Heart left ventricle (tissue), 13 donors: Measurements from ENCODE around the gene SMCO2.

Source experiments
- POLR2A ChIP-seq, 2 donors: fragments of 450-650 bp; IDR thresholded peaks; one replicate each; pipeline ENCODE4 v1.6.1; 2017; ENCODE audit warnings: antibody characterized with exemption in 2 of 2, mild to moderate bottlenecking in 2 of 2, moderate library complexity in 2 of 2
- TF ChIP-seq, protein P1 (sequence below), 12 donors: fragments of 200-600 bp; sonication (generic) in 4 of 12; IDR thresholded peaks; one replicate each; pipeline versions ENCODE4 v1.5.0 to v1.8.0; 2018 to 2022; ENCODE audit warnings: antibody characterized with exemption in 12 of 12, mild to moderate bottlenecking in 5 of 12
- donor health status: ischemic (EF 13 %, LVEDD 7.1; RV severe dilation, severe dysfunction).
- donor health status: DM: no; HTN: yes; CAD: no.
- donor health status: DM: no; HTN: no; CAD: no.
- donor health status: ischemic (EF 25% LVEDD 6.9; RV normal size, moderate dysfunction).
- donor health status: ischemic (EF 25% LVEDD 5.7; RV mildly dilated, moderate dysfunction).
- donor health status: ischemic (EF 35%, LVEDD 5.7; RV mildly dilated, moderate dysfunction).
- donor health status: nonischemic (EF 11% LVEDD 7.7; RV severe dilation, severe dysfunction).
- donor health status: DM: yes; HTN: yes; CAD: no.
- donor health status: PGD.
- donor health status: ischemic (EF 29% LVEDD 5.4; RV normal size, mild dysfunction).
- donor health status: nonischemic (EF 23%, LVEDD 6.1; RV moderate dilation, normal function).

DNA sequence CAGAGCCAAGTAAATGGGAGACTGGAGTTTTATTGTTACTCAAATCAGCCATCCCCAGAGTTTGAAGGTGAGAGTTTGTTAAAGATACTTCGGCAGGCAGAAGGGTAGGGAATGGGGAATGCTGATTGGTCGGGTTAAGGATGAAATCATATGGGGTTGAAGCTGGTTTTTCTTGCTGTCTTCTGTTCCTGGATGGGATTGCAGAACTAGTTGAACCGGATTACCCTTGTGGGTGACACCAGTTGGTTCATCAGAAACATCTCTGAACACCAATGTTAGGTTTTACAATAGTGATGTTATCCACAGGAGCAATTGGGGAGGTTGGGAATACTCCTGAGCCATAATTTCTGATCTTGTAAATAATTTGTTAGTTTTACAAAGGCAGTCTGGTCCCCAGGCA, 18.7 kb upstream of the SMCO2 start:
- TF ChIP-seq, protein P1, sequence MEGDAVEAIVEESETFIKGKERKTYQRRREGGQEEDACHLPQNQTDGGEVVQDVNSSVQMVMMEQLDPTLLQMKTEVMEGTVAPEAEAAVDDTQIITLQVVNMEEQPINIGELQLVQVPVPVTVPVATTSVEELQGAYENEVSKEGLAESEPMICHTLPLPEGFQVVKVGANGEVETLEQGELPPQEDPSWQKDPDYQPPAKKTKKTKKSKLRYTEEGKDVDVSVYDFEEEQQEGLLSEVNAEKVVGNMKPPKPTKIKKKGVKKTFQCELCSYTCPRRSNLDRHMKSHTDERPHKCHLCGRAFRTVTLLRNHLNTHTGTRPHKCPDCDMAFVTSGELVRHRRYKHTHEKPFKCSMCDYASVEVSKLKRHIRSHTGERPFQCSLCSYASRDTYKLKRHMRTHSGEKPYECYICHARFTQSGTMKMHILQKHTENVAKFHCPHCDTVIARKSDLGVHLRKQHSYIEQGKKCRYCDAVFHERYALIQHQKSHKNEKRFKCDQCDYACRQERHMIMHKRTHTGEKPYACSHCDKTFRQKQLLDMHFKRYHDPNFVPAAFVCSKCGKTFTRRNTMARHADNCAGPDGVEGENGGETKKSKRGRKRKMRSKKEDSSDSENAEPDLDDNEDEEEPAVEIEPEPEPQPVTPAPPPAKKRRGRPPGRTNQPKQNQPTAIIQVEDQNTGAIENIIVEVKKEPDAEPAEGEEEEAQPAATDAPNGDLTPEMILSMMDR (IDR thresholded peaks at IDR 0.05) = no peak
- no peak for TF ChIP-seq POLR2A (IDR thresholded peaks at IDR 0.05)
